ENCODE measurements around the gene SLC10A3.

The SLC10A3 gene

GRCh38 chrX:154490414-154491083 lies at the start of gene SLC10A3:
Gene SLC10A3 (minus strand): TSS chrX:154490629. CDS start chrX:154488940, 1,689 bp downstream.
- TF ChIP-seq GATA3 (IDR thresholded peaks at IDR 0.05; ENCODE audit: low read depth, low read length) (no peak), GATA2 (IDR thresholded peaks at IDR 0.05; ENCODE audit: low read depth, low read length) (no peak)

- TF ChIP-seq GATA3 (IDR thresholded peaks at IDR 0.05; ENCODE audit: low read depth, low read length) (no peak), GATA2 (IDR thresholded peaks at IDR 0.05; ENCODE audit: low read depth, low read length) (peak; percentile 73)
Measured at GRCh38 chrX:154539077-154539476, 48.6 kb upstream of the SLC10A3 start.

- no peak for TF ChIP-seq GATA3 (IDR thresholded peaks at IDR 0.05; ENCODE audit: low read depth, low read length)
- TF ChIP-seq GATA2 (IDR thresholded peaks at IDR 0.05; ENCODE audit: low read depth, low read length) = no peak
Measured at GRCh38 chrX:154535892-154536291, 45.5 kb upstream of the SLC10A3 start.

- TF ChIP-seq GATA2 (IDR thresholded peaks at IDR 0.05; ENCODE audit: low read depth, low read length) = no peak
- no peak for TF ChIP-seq GATA3 (IDR thresholded peaks at IDR 0.05; ENCODE audit: low read depth, low read length)
Measured at GRCh38 chrX:154534526-154535322, 44.3 kb upstream of the SLC10A3 start.

GRCh38 chrX:154532690-154533089 lies 42.3 kb upstream of the SLC10A3 start:
- TF ChIP-seq GATA2 (IDR thresholded peaks at IDR 0.05; ENCODE audit: low read depth, low read length) (no peak), GATA3 (IDR thresholded peaks at IDR 0.05; ENCODE audit: low read depth, low read length) (no peak)

- no peak for TF ChIP-seq GATA2 (IDR thresholded peaks at IDR 0.05; ENCODE audit: low read depth, low read length)
- no peak for TF ChIP-seq GATA3 (IDR thresholded peaks at IDR 0.05; ENCODE audit: low read depth, low read length)
Measured at GRCh38 chrX:154531626-154532025, 41.2 kb upstream of the SLC10A3 start.

- TF ChIP-seq GATA3 (IDR thresholded peaks at IDR 0.05; ENCODE audit: low read depth, low read length) (no peak), GATA2 (IDR thresholded peaks at IDR 0.05; ENCODE audit: low read depth, low read length) (no peak)
Measured at GRCh38 chrX:154530286-154530685, 39.9 kb upstream of the SLC10A3 start.

- TF ChIP-seq GATA2 (IDR thresholded peaks at IDR 0.05; ENCODE audit: low read depth, low read length) = no peak
- TF ChIP-seq GATA3 (IDR thresholded peaks at IDR 0.05; ENCODE audit: low read depth, low read length) = no peak
Measured at GRCh38 chrX:154529206-154529612, 38.8 kb upstream of the SLC10A3 start.

GRCh38 chrX:154526901-154527675 lies 36.7 kb upstream of the SLC10A3 start:
- TF ChIP-seq GATA2 (IDR thresholded peaks at IDR 0.05; ENCODE audit: low read depth, low read length) (no peak), GATA3 (IDR thresholded peaks at IDR 0.05; ENCODE audit: low read depth, low read length) (no peak)

GRCh38 chrX:154525606-154526490 lies 35.4 kb upstream of the SLC10A3 start:
- TF ChIP-seq GATA3 (IDR thresholded peaks at IDR 0.05; ENCODE audit: low read depth, low read length) (no peak), GATA2 (IDR thresholded peaks at IDR 0.05; ENCODE audit: low read depth, low read length) (no peak)

- TF ChIP-seq GATA3 (IDR thresholded peaks at IDR 0.05; ENCODE audit: low read depth, low read length) (no peak), GATA2 (IDR thresholded peaks at IDR 0.05; ENCODE audit: low read depth, low read length) (no peak)
Measured at GRCh38 chrX:154519389-154519788, 29.0 kb upstream of the SLC10A3 start.

- TF ChIP-seq GATA2 (IDR thresholded peaks at IDR 0.05; ENCODE audit: low read depth, low read length) (no peak), GATA3 (IDR thresholded peaks at IDR 0.05; ENCODE audit: low read depth, low read length) (no peak)
Measured at GRCh38 chrX:154517101-154517781, 26.8 kb upstream of the SLC10A3 start.

- TF ChIP-seq GATA2 (IDR thresholded peaks at IDR 0.05; ENCODE audit: low read depth, low read length) = no peak
- no peak for TF ChIP-seq GATA3 (IDR thresholded peaks at IDR 0.05; ENCODE audit: low read depth, low read length)
Measured at GRCh38 chrX:154516656-154517100, 26.2 kb upstream of the SLC10A3 start.

All from SH-SY5Y (cell line).